Vagina (tissue), 2 donors: ENCODE results near the gene BTNL9. TPM values are rescaled to one million over a fixed set of nuclear protein-coding genes. Genes with fewer than 3 reads are reported as not detected.
"Not testable (repeated sequence)": the region's sequence is repeated elsewhere in the genome, so short reads cannot be mapped to it uniquely, and the experiment has no call there.

Experiments
- DNase-seq, 2 donors: peaks; one replicate each; pipeline ENCODE4 v3.0.0-alpha.2; 2017; ENCODE audit errors: extremely low spot score in 2 of 2
- H3K27ac ChIP-seq: fragments of 200-600 bp; sonication (generic); one replicate; pipeline ENCODE4 v1.5.1; 2019
- H3K27me3 ChIP-seq: fragments of 200-600 bp; sonication (generic); one replicate; pipeline ENCODE4 v1.5.1; 2019
- H3K36me3 ChIP-seq, 2 donors: fragments of 200-600 bp; sonication (generic); one replicate each; pipeline ENCODE4 v1.5.1; 2017 to 2019
- H3K4me1 ChIP-seq: fragments of 200-600 bp; sonication (generic); one replicate; pipeline ENCODE4 v1.5.1; 2019
- H3K4me3 ChIP-seq, 2 donors: fragments of 200-600 bp; sonication (generic); 1 replicate in 1 of 2; 2 replicates in 1 of 2; pipeline ENCODE4 v1.5.1; 2016 to 2019
- H3K9me3 ChIP-seq: fragments of 200-600 bp; sonication (generic); one replicate; pipeline ENCODE4 v1.5.1; 2019
- CTCF ChIP-seq, 3 experiments: fragments of 450-650 bp in 2 of 3; fragments of 200-600 bp in 1 of 3; sonication (generic) in 1 of 3; IDR thresholded peaks; one replicate each; pipeline ENCODE4 v1.5.1; 2017 to 2019; ENCODE audit warnings: antibody characterized with exemption in 3 of 3, mild to moderate bottlenecking in 2 of 3, moderate library complexity in 2 of 3
- POLR2A ChIP-seq, 2 donors: fragments of 450-650 bp; IDR thresholded peaks; one replicate each; pipeline ENCODE4 v1.6.1; 2017; ENCODE audit warnings: antibody characterized with exemption in 2 of 2, mild to moderate bottlenecking in 2 of 2, moderate library complexity in 2 of 2
- POLR2AphosphoS5 ChIP-seq, 2 donors: sonication (generic); formaldehyde crosslinking; IDR thresholded peaks; one replicate each; pipeline ENCODE4 v1.9.0; 2017; ENCODE audit warnings: antibody characterized with exemption in 2 of 2, mild to moderate bottlenecking in 2 of 2, low read depth in 1 of 2; ENCODE audit not compliant: insufficient read depth in 1 of 2
- intact Hi-C: fragments of 100-400 bp; cut with DNase I; formaldehyde crosslinking; loops from one replicate; pipeline ENCODE4 v1.15.1; 2023
- total RNA-seq: library from RNA; depleted of rRNA; stranded (reverse); fragments of >200 nt; gene quantifications from one replicate; pipeline ENCODE4 v1.2.3, GENCODE V29; 2016

The BTNL9 gene
- total RNA-seq, 1 donor from 2014 or later, result 34.1 TPM

GRCh38 chr5:181098762-181099601 is 58.9 kb downstream of the BTNL9 start:
- Histone ChIP-seq H3K27me3 (no peaks in the 10 kb centered on the region), H3K9me3 (no peaks in the 10 kb centered on the region), H3K4me1 (peaks cover 4% of the 10 kb centered on the region), H3K27ac (no peak overlapping the region), H3K4me3 (no peak overlapping the region), H3K36me3 (no peaks in the 10 kb centered on the region)
- no peak for DNase-seq
- TF ChIP-seq POLR2AphosphoS5 (IDR thresholded peaks at IDR 0.05; ENCODE audit: insufficient read depth in 1 of 2, low read depth in 1 of 2), result no peak
- TF ChIP-seq POLR2A (IDR thresholded peaks at IDR 0.05), result no peak
- no peak for TF ChIP-seq CTCF (IDR thresholded peaks at IDR 0.05)
- intact Hi-C loops, result no loop called here

GRCh38 chr5:181099602-181100086 is 59.6 kb downstream of the BTNL9 start:
- DNase-seq, result no peak

GRCh38 chr5:181100121-181100875 is 60.2 kb downstream of the BTNL9 start:
- no peak for DNase-seq
- intact Hi-C loops, result no loop called here
- no peaks in the 10 kb centered on the region for H3K27me3 ChIP-seq

More at GRCh38 chr5:181099602-181100086, 59.6 kb downstream of the BTNL9 start:
- Histone ChIP-seq H3K4me1 (peaks cover 4% of the 10 kb centered on the region), H3K36me3 (no peaks in the 10 kb centered on the region), H3K27ac (no peak overlapping the region), H3K4me3 (no peak overlapping the region), H3K27me3 (no peaks in the 10 kb centered on the region), H3K9me3 (no peaks in the 10 kb centered on the region)
- no peak for TF ChIP-seq POLR2AphosphoS5 (IDR thresholded peaks at IDR 0.05; ENCODE audit: insufficient read depth in 1 of 2, low read depth in 1 of 2)
- no peak for TF ChIP-seq POLR2A (IDR thresholded peaks at IDR 0.05)
- no peak for TF ChIP-seq CTCF (IDR thresholded peaks at IDR 0.05)
- intact Hi-C loops, result no loop called here

GRCh38 chr5:181101030-181101641 is 61.1 kb downstream of the BTNL9 start:
- H3K27ac ChIP-seq, intact Hi-C loops, H3K36me3 ChIP-seq, H3K27me3 ChIP-seq, H3K4me1 ChIP-seq, H3K4me3 ChIP-seq, DNase-seq, H3K9me3 ChIP-seq: not testable (repeated sequence)

More at GRCh38 chr5:181100121-181100875, 60.2 kb downstream of the BTNL9 start:
- H3K9me3 ChIP-seq, result no peaks in the 10 kb centered on the region
- no peak overlapping the region for H3K27ac ChIP-seq
- peaks cover 4% of the 10 kb centered on the region for H3K4me1 ChIP-seq
- no peak for TF ChIP-seq POLR2AphosphoS5 (IDR thresholded peaks at IDR 0.05; ENCODE audit: insufficient read depth in 1 of 2, low read depth in 1 of 2)
- TF ChIP-seq POLR2A (IDR thresholded peaks at IDR 0.05), result no peak
- no peak for TF ChIP-seq CTCF (IDR thresholded peaks at IDR 0.05)
- H3K36me3 ChIP-seq, result no peaks in the 10 kb centered on the region
- H3K4me3 ChIP-seq, result no peak overlapping the region

- DNase-seq, H3K9me3 ChIP-seq, H3K27me3 ChIP-seq, H3K36me3 ChIP-seq, intact Hi-C loops, H3K27ac ChIP-seq, H3K4me3 ChIP-seq, H3K4me1 ChIP-seq: not testable (repeated sequence)
Observed at GRCh38 chr5:181101930-181102674, 62.0 kb downstream of the BTNL9 start.

- H3K4me1 ChIP-seq, H3K36me3 ChIP-seq, H3K27ac ChIP-seq, intact Hi-C loops, DNase-seq, H3K27me3 ChIP-seq, H3K9me3 ChIP-seq, H3K4me3 ChIP-seq: not testable (repeated sequence)
Observed at GRCh38 chr5:181104259-181104568, 64.1 kb downstream of the BTNL9 start.

GRCh38 chr5:181104606-181105390 is 64.7 kb downstream of the BTNL9 start:
- H3K27me3 ChIP-seq, H3K36me3 ChIP-seq, H3K27ac ChIP-seq, intact Hi-C loops, DNase-seq, H3K4me1 ChIP-seq, H3K4me3 ChIP-seq, H3K9me3 ChIP-seq: not testable (repeated sequence)
